WTC11 (cell line): ENCODE data around the gene EXOC4. TPM values are rescaled to one million over a fixed set of nuclear protein-coding genes. Genes with fewer than 3 reads are reported as not detected.

Source experiments
- ATAC-seq: fragments of 200-7000 bp; cut with Tn5 transposase; 2 replicates; pipeline ENCODE4 v1.10.0; 2021; ENCODE audit warnings: mild to moderate bottlenecking, moderate library complexity
- CTCF ChIA-PET: fragments of 300-600 bp; sonication (Branson Sonifier 250); formaldehyde crosslinking; loops from one replicate; lab custom pipeline; 2021; ENCODE audit warnings: antibody characterized with exemption; lab: Charles Lee
- POLR2A ChIA-PET: fragments of 350-600 bp; sonication (Branson Sonifier 250); formaldehyde crosslinking; loops from one replicate; lab custom pipeline; 2021; ENCODE audit warnings: antibody characterized with exemption; lab: Charles Lee
- DNase-seq: peaks from one replicate; pipeline ENCODE4 v3.0.0; 2021; ENCODE audit warnings: low spot score
- H3K27ac Mint-ChIP-seq: 2 replicates; pipeline ENCODE4 v1.8.0; 2021; ENCODE audit warnings: mixed read lengths
- H3K27me3 Mint-ChIP-seq: 2 replicates; pipeline ENCODE4 v1.8.0; 2021; ENCODE audit warnings: low read depth, mild to moderate bottlenecking, moderate library complexity, mixed read lengths
- H3K36me3 Mint-ChIP-seq: 2 replicates; pipeline ENCODE4 v1.8.0; 2021; ENCODE audit warnings: mixed read lengths
- H3K4me1 Mint-ChIP-seq: 2 replicates; pipeline ENCODE4 v1.8.0; 2022; ENCODE audit warnings: mixed read lengths
- H3K4me3 Mint-ChIP-seq: 2 replicates; pipeline ENCODE4 v1.8.0; 2021; ENCODE audit warnings: mild to moderate bottlenecking, moderate library complexity, mixed read lengths
- H3K9me3 Mint-ChIP-seq: 2 replicates; pipeline ENCODE4 v1.8.0; 2021; ENCODE audit warnings: mixed read lengths
- CREB1 ChIP-seq: sonication (generic); formaldehyde crosslinking; IDR thresholded peaks from 2 replicates; pipeline ENCODE4 v1.8.0; 2023; ENCODE audit warnings: mild to moderate bottlenecking, missing genetic modification reagents
- CREM ChIP-seq: sonication (generic); formaldehyde crosslinking; IDR thresholded peaks from 2 replicates; pipeline ENCODE4 v1.8.1; 2022; ENCODE audit warnings: mild to moderate bottlenecking, missing genetic modification reagents, moderate library complexity
- EMX1 ChIP-seq: fragments of 250-450 bp; sonication (Bioruptor Pico); IDR thresholded peaks from 2 replicates; pipeline ENCODE4 v1.8.0; 2021; ENCODE audit warnings: mild to moderate bottlenecking
- ESRRA ChIP-seq: sonication (generic); formaldehyde crosslinking; IDR thresholded peaks from 2 replicates; pipeline ENCODE4 v1.8.1; 2022; ENCODE audit warnings: mild to moderate bottlenecking, missing genetic modification reagents, borderline replicate concordance
- JUN ChIP-seq: sonication (generic); formaldehyde crosslinking; IDR thresholded peaks from 2 replicates; pipeline ENCODE4 v1.8.0; 2023; ENCODE audit warnings: mild to moderate bottlenecking, missing genetic modification reagents
- RELA ChIP-seq: sonication (generic); formaldehyde crosslinking; IDR thresholded peaks from 2 replicates; pipeline ENCODE4 v1.8.1; 2022; ENCODE audit warnings: missing genetic modification reagents, mild to moderate bottlenecking, borderline replicate concordance
- ZNF263 ChIP-seq: sonication (generic); formaldehyde crosslinking; IDR thresholded peaks from 2 replicates; pipeline ENCODE4 v1.8.1; 2022; ENCODE audit warnings: low read depth, mild to moderate bottlenecking, moderate library complexity, missing genetic modification reagents
- ZNF317 ChIP-seq: sonication (generic); formaldehyde crosslinking; IDR thresholded peaks from 2 replicates; pipeline ENCODE4 v1.8.1; 2023; ENCODE audit warnings: low read depth, mild to moderate bottlenecking, moderate library complexity, missing genetic modification reagents, borderline replicate concordance
- total RNA-seq: library from RNA; stranded (reverse); gene quantifications from 3 replicates; pipeline ENCODE4 v1.2.3, GENCODE V29; 2021
- TF ChIP-seq, protein P1 (sequence below): sonication (generic); formaldehyde crosslinking; IDR thresholded peaks from 2 replicates; pipeline ENCODE4 v1.8.0; 2022; ENCODE audit warnings: mild to moderate bottlenecking, missing genetic modification reagents
- TF ChIP-seq, protein P2 (sequence below): fragments of 250-450 bp; sonication (Bioruptor Pico); IDR thresholded peaks from 2 replicates; pipeline ENCODE4 v2.1.2; 2022; ENCODE audit warnings: mild to moderate bottlenecking, moderate library complexity
- TF ChIP-seq, protein P3 (sequence below): sonication (generic); formaldehyde crosslinking; IDR thresholded peaks from 2 replicates; pipeline ENCODE4 v1.8.1; 2023; ENCODE audit warnings: mild to moderate bottlenecking, missing genetic modification reagents, borderline replicate concordance
- TF ChIP-seq, protein P4 (sequence below): sonication (generic); formaldehyde crosslinking; conservative IDR thresholded peaks from 2 replicates; pipeline ENCODE4 v1.8.1; 2022; ENCODE audit warnings: mild to moderate bottlenecking, missing genetic modification reagents
- TF ChIP-seq, protein P5 (sequence below): sonication (generic); formaldehyde crosslinking; IDR thresholded peaks from 2 replicates; pipeline ENCODE4 v1.8.0; 2022; ENCODE audit warnings: mild to moderate bottlenecking, missing genetic modification reagents
- TF ChIP-seq, protein P6 (sequence below): fragments of 200-600 bp; IDR thresholded peaks from 2 replicates; pipeline ENCODE4 v1.8.0; 2022; ENCODE audit warnings: antibody characterized with exemption

EXOC4 gene
- total RNA-seq, 1 experiment from 2014 or later = 62.0 TPM

DNA sequence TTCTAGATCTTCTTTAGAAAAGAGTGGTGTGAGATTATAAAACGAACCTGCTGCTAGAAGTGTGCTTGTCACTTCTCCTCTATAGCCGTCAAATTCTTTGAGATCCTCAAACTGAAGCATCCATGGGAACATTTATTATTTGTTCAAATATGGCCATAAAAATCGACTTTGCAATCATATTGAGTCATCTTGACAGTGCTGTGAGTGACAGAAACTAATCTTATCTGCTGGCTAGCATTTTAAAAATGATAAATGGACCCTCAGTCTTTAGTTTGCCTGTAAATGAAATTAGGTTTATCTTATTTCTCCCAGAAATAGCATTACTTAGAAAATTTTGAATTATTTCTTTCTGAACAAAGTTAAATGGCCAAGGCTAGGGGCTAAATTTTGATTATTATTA, 290.8 kb downstream of the EXOC4 start (continued):
- TF ChIP-seq, protein P1, sequence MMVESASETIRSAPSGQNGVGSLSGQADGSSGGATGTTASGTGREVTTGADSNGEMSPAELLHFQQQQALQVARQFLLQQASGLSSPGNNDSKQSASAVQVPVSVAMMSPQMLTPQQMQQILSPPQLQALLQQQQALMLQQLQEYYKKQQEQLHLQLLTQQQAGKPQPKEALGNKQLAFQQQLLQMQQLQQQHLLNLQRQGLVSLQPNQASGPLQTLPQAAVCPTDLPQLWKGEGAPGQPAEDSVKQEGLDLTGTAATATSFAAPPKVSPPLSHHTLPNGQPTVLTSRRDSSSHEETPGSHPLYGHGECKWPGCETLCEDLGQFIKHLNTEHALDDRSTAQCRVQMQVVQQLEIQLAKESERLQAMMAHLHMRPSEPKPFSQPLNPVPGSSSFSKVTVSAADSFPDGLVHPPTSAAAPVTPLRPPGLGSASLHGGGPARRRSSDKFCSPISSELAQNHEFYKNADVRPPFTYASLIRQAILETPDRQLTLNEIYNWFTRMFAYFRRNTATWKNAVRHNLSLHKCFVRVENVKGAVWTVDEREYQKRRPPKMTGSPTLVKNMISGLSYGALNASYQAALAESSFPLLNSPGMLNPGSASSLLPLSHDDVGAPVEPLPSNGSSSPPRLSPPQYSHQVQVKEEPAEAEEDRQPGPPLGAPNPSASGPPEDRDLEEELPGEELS (CRISPR knock-in tag) = no peak
- no peak for TF ChIP-seq ESRRA (CRISPR knock-in tag)
- TF ChIP-seq EMX1 (CRISPR knock-in tag) = no peak
- TF ChIP-seq, protein P2, sequence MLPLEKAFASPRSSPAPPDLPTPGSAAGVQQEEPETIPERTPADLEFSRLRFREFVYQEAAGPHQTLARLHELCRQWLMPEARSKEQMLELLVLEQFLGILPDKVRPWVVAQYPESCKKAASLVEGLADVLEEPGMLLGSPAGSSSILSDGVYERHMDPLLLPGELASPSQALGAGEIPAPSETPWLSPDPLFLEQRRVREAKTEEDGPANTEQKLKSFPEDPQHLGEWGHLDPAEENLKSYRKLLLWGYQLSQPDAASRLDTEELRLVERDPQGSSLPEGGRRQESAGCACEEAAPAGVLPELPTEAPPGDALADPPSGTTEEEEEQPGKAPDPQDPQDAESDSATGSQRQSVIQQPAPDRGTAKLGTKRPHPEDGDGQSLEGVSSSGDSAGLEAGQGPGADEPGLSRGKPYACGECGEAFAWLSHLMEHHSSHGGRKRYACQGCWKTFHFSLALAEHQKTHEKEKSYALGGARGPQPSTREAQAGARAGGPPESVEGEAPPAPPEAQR (CRISPR knock-in tag) = no peak
- TF ChIP-seq ZNF317 = no peak

DNA sequence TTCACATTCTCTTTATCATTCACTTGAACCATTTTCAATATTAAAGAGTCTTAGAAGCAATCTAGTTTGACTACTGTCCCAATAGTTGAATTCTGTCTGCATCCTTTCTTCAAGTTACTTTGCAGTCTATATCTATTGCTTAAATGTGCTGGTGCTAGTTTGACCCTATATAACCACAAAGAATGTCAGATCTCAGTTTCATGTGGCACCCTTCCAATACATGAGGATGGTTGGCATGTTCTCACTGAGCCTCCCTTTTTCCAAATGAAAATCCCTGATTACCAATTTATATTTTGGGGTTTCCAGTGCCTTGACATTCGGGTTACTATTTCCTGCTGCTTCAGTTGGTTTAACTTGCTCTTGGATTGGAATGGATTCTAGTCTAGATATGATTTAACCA, 292.7 kb downstream of the EXOC4 start:
- H3K27me3 Mint-ChIP-seq = no peaks in the 10 kb centered on the region
- H3K4me1 Mint-ChIP-seq = peaks cover 19% of the 10 kb centered on the region
- H3K4me3 Mint-ChIP-seq = no peak overlapping the region
- no peak overlapping the region for H3K27ac Mint-ChIP-seq
- ChIA-PET CTCF (no interaction called here), POLR2A (interaction anchor here (0.7 kb wide), 1 partner anchor 47 kb away, joined by 3 read pairs; no protein-coding TSS in a partner anchor)
- DNase-seq (no peak), ATAC-seq (no peak)
- H3K36me3 Mint-ChIP-seq = no peaks in the 10 kb centered on the region
- no peaks in the 10 kb centered on the region for H3K9me3 Mint-ChIP-seq
- TF ChIP-seq, protein P3, sequence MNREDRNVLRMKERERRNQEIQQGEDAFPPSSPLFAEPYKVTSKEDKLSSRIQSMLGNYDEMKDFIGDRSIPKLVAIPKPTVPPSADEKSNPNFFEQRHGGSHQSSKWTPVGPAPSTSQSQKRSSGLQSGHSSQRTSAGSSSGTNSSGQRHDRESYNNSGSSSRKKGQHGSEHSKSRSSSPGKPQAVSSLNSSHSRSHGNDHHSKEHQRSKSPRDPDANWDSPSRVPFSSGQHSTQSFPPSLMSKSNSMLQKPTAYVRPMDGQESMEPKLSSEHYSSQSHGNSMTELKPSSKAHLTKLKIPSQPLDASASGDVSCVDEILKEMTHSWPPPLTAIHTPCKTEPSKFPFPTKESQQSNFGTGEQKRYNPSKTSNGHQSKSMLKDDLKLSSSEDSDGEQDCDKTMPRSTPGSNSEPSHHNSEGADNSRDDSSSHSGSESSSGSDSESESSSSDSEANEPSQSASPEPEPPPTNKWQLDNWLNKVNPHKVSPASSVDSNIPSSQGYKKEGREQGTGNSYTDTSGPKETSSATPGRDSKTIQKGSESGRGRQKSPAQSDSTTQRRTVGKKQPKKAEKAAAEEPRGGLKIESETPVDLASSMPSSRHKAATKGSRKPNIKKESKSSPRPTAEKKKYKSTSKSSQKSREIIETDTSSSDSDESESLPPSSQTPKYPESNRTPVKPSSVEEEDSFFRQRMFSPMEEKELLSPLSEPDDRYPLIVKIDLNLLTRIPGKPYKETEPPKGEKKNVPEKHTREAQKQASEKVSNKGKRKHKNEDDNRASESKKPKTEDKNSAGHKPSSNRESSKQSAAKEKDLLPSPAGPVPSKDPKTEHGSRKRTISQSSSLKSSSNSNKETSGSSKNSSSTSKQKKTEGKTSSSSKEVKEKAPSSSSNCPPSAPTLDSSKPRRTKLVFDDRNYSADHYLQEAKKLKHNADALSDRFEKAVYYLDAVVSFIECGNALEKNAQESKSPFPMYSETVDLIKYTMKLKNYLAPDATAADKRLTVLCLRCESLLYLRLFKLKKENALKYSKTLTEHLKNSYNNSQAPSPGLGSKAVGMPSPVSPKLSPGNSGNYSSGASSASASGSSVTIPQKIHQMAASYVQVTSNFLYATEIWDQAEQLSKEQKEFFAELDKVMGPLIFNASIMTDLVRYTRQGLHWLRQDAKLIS = no peak
- TF ChIP-seq CREB1 (CRISPR knock-in tag) = no peak
- TF ChIP-seq, protein P1 (CRISPR knock-in tag) = no peak
- TF ChIP-seq, protein P4, sequence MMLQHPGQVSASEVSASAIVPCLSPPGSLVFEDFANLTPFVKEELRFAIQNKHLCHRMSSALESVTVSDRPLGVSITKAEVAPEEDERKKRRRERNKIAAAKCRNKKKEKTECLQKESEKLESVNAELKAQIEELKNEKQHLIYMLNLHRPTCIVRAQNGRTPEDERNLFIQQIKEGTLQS (CRISPR knock-in tag) = no peak

DNA sequence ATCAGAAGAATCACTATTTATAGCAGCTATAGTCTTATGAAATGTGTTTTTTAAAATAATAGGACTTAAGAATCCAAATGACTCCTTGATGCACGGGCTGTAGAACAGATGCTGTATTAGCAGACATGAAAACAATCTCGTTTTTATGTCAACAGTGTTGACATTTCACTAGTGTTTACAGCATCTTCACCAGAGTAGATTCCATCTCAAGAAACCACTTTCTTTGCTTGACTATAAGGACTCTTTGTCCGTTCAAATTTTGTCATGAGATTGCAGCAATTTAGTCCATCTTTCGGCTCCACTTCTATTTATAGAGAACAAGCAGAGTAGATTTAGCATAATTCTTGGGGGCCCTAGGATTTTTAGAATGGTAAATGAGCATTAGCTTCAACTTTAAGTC, 295.1 kb downstream of the EXOC4 start:
- no peaks in the 10 kb centered on the region for H3K36me3 Mint-ChIP-seq
- H3K9me3 Mint-ChIP-seq = no peaks in the 10 kb centered on the region
- no peak overlapping the region for H3K27ac Mint-ChIP-seq
- no peaks in the 10 kb centered on the region for H3K27me3 Mint-ChIP-seq
- H3K4me3 Mint-ChIP-seq = no peak overlapping the region
- ChIA-PET POLR2A (no interaction called here), CTCF (no interaction called here)
- no peaks in the 10 kb centered on the region for H3K4me1 Mint-ChIP-seq
- no peak for ATAC-seq
- TF ChIP-seq, protein P5, sequence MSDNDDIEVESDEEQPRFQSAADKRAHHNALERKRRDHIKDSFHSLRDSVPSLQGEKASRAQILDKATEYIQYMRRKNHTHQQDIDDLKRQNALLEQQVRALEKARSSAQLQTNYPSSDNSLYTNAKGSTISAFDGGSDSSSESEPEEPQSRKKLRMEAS (CRISPR knock-in tag) = no peak
- no peak for TF ChIP-seq ZNF263 (CRISPR knock-in tag)
- TF ChIP-seq CREM (CRISPR knock-in tag) = no peak
- no peak for TF ChIP-seq JUN (CRISPR knock-in tag)
- no peak for TF ChIP-seq RELA (CRISPR knock-in tag)
- TF ChIP-seq, protein P6, sequence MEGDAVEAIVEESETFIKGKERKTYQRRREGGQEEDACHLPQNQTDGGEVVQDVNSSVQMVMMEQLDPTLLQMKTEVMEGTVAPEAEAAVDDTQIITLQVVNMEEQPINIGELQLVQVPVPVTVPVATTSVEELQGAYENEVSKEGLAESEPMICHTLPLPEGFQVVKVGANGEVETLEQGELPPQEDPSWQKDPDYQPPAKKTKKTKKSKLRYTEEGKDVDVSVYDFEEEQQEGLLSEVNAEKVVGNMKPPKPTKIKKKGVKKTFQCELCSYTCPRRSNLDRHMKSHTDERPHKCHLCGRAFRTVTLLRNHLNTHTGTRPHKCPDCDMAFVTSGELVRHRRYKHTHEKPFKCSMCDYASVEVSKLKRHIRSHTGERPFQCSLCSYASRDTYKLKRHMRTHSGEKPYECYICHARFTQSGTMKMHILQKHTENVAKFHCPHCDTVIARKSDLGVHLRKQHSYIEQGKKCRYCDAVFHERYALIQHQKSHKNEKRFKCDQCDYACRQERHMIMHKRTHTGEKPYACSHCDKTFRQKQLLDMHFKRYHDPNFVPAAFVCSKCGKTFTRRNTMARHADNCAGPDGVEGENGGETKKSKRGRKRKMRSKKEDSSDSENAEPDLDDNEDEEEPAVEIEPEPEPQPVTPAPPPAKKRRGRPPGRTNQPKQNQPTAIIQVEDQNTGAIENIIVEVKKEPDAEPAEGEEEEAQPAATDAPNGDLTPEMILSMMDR = no peak
- TF ChIP-seq ZNF317 = no peak
- no peak for DNase-seq
